Posterior cingulate gyrus (tissue), 11 donors: ENCODE measurements around the gene PCA3.
"Not testable (repeated sequence)": the region's sequence is repeated elsewhere in the genome, so short reads cannot be mapped to it uniquely, and the experiment has no call there.

Experiments
- DNase-seq, 10 donors: peaks; one replicate each; pipeline versions ENCODE4 v3.0.0 to v3.0.0-alpha.2; 2020 to 2021; ENCODE audit warnings: mixed read lengths in 3 of 10
- intact Hi-C: fragments of 100-400 bp; cut with DNase I; formaldehyde crosslinking; loops from one replicate; pipeline ENCODE4 v1.15.1; 2023

Gene PCA3

DNA sequence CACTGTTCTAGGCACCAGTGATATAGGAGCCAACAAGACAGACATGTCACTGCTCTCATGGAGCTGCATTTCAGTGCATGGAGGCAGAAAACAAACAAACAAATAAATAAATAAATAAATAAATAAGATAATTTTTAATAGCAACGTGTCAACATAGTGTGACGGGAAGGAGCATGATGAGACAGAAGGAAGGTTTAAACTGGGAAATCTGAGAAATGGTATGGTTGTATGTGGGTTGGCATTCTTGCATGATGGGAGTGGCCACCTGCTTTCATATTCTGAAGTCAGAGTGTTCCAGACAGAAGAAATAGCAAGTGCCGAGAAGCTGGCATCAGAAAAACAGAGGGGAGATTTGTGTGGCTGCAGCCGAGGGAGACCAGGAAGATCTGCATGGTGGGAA lies at the start of gene PCA3:
PCA3 (plus strand) TSS at position 301 of the 400 bp plus-strand sequence.
- intact Hi-C loops, result loop anchor here (5.0 kb wide), 1 partner anchor 388 kb away; no protein-coding TSS in a partner anchor
- no peak for DNase-seq

- intact Hi-C loops, result no loop called here
Measured at GRCh38 chr9:76716085-76716672, 48.1 kb upstream of the PCA3 start.

DNA sequence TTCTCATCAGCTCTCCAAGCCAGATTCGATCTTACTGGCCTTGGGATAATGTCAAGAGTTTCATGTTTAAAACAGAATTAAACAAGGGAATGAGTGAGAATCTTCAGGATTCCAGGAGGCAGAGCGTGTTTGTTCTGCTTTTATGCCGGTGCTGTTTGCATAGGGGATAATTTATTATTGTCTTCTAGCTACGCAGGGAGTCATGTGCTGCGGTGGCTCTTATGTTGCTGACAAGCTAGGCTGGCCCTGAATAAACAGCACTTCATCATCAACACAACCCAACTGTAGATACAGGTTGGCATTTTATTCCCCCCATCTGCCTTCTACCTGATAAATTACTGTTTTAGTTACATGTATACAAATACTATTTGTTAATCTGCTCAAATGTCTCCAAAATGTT lies 47.1 kb upstream of the PCA3 start:
- no peak for DNase-seq
- intact Hi-C loops, result no loop called here

More at GRCh38 chr9:76716085-76716672, 48.1 kb upstream of the PCA3 start:
- no peak for DNase-seq

- intact Hi-C loops, result no loop called here
- no peak for DNase-seq
Measured at GRCh38 chr9:76717613-76718012, 46.6 kb upstream of the PCA3 start.

- intact Hi-C loops, result no loop called here
- DNase-seq, result no peak
Measured at GRCh38 chr9:76718166-76718565, 46.1 kb upstream of the PCA3 start.

DNA sequence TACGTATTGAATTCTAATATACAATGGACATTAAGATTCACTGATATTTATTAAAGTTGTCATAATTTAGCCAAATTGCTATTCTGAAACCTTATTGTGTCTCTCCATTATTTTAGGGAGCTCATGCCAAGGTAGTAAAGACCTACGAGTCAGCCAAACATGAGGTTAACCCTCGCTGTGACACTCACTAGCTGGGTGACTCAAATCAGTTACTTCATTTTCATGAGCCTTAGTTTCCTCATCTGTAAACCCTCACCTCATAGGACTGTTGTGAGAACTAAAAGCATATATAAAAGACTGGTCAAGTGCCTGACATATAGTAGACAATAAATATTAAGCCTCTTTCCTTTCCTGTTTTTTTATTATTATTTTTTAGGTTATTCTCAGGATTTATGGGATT lies 44.0 kb upstream of the PCA3 start:
- DNase-seq, result no peak
- intact Hi-C loops, result no loop called here

DNA sequence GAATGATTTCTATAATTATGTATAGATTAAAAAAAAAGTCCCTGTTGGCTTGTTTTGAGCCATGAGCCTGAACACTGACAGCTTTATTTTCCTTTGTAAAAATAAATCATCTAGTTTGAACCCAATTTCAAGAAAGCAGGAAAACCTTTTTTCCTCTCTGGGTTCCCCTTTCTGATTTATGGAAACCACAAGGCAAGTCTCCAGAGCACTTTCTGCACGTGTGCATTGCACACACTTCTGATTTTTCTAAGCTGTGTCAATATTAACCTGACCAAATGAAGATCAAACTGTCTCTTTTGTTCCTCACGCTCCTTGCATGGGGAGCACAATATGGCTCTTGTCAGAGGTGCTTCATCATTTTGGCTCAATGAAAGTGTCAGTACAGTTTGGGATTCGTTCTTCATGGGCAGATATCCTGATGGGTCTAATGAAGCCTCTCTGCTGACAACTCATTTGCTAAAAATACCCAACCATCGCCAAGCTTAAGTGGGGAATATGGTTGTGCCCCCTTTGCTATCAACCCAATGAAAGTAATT lies 39.2 kb upstream of the PCA3 start:
- intact Hi-C loops, result no loop called here
- no peak for DNase-seq

- intact Hi-C loops, result no loop called here
- DNase-seq, result no peak
Measured at GRCh38 chr9:76725885-76726284, 38.4 kb upstream of the PCA3 start.

- no peak for DNase-seq
- intact Hi-C loops, result no loop called here
Measured at GRCh38 chr9:76729116-76729515, 35.1 kb upstream of the PCA3 start.

- DNase-seq, result no peak
- intact Hi-C loops, result no loop called here
Measured at GRCh38 chr9:76729980-76730737, 34.1 kb upstream of the PCA3 start.

GRCh38 chr9:76730801-76731200 lies 33.4 kb upstream of the PCA3 start:
- DNase-seq, result no peak
- intact Hi-C loops, result no loop called here

GRCh38 chr9:76732341-76732958 lies 31.8 kb upstream of the PCA3 start:
- DNase-seq, result no peak

GRCh38 chr9:76733096-76733495 lies 31.1 kb upstream of the PCA3 start:
- no peak for DNase-seq
- intact Hi-C loops, result no loop called here

More at GRCh38 chr9:76732341-76732958, 31.8 kb upstream of the PCA3 start:
- intact Hi-C loops, result no loop called here

GRCh38 chr9:76734716-76735115 lies 29.5 kb upstream of the PCA3 start:
- intact Hi-C loops, result no loop called here
- no peak for DNase-seq

- intact Hi-C loops, result no loop called here
Measured at GRCh38 chr9:76737154-76737902, 26.9 kb upstream of the PCA3 start.

GRCh38 chr9:76738402-76738801 lies 25.8 kb upstream of the PCA3 start:
- no peak for DNase-seq
- intact Hi-C loops, result no loop called here

More at GRCh38 chr9:76737154-76737902, 26.9 kb upstream of the PCA3 start:
- DNase-seq, result no peak

DNA sequence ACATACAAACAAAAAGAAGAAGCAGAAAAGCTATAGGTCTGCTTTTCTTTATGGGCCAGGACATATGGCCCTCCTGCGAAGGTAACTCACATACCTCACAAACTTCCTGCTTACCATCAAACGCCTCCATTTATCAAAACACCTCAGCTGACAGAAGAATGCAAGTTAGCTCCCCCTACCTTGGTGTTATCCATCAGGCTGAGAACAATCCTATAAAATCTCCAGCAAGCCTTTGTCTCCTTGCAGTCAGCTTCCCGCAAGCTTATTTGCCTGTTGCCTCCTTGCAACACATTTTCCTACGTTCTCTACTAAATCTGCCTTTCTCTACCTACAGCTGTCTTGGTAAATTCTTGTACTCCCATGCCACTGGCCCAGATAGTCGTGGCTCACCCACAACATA lies 22.7 kb upstream of the PCA3 start:
- intact Hi-C loops, result no loop called here
- DNase-seq, result no peak

- intact Hi-C loops, DNase-seq: not testable (repeated sequence)
Measured at GRCh38 chr9:76742890-76743289, 21.3 kb upstream of the PCA3 start.

DNA sequence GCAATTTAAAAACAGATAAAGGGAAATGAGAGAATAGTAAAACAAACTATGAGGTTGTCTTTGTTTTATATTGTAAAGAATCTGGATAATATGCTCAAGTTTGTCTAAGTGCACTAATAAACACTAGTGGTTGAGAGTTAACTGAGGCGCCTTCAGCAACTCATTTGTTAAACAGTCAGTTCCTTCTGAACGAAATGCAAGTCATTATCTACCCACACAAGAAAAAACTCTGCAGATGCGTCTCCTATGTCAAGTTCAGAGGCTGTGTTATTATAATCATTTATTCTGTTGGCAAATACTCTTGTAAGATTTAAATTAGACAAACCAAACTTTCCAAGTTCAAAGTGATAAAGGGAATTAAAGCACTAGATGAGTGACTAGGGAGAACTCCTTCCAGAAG lies 20.3 kb upstream of the PCA3 start:
- DNase-seq, result no peak
- intact Hi-C loops, result no loop called here

DNA sequence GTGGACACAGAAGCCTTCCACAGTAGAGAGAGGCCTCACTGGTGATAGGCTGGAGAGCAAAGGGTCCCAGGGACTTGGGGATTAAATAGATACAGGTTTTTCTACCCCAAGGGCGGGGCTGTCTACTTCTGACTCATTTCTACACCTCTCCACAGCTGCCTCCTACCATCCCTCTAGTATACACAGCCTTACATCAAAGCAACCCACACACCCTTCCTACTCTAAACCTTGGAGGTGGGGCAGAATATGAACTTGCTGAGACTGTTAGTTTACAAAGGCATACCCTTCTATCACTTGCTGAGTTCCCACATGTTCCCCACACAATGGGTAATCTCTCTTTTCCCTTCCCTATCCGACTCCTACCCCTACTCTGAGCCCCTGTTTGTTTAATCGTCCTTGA lies 19.9 kb upstream of the PCA3 start:
- DNase-seq, result no peak

GRCh38 chr9:76751001-76751400 lies 13.2 kb upstream of the PCA3 start:
- DNase-seq, result no peak
- intact Hi-C loops, result no loop called here

More for the DNA sequence above, 19.9 kb upstream of the PCA3 start:
- intact Hi-C loops, result no loop called here
